HUES6 (cell line): ENCODE data around the gene TP53BP2.

Source experiments
- H3K27ac ChIP-seq: 2 replicates; pipeline ENCODE4 v1.7.0; 2013; ENCODE audit warnings: low read depth, mild to moderate bottlenecking, low read length, inconsistent platforms
- H3K27me3 ChIP-seq: 2 replicates; pipeline ENCODE4 v1.6.1; 2013; ENCODE audit warnings: low read length; ENCODE audit not compliant: control insufficient read depth, insufficient read depth
- H3K36me3 ChIP-seq: 2 replicates; pipeline ENCODE4 v1.6.1; 2013; ENCODE audit warnings: low read length; ENCODE audit not compliant: control insufficient read depth, insufficient read depth
- H3K4me1 ChIP-seq: 2 replicates; pipeline ENCODE4 v1.6.1; 2013; ENCODE audit warnings: low read length; ENCODE audit not compliant: control insufficient read depth, insufficient read depth
- H3K4me3 ChIP-seq: 2 replicates; pipeline ENCODE4 v1.5.1; 2013; ENCODE audit warnings: low read depth, low read length
- H3K9ac ChIP-seq: one replicate; pipeline ENCODE4 v1.6.1; 2013; ENCODE audit warnings: mild to moderate bottlenecking, low read length
- H3K9me3 ChIP-seq: 2 replicates; pipeline ENCODE4 v1.6.1; 2013; ENCODE audit warnings: low read depth, low read length; ENCODE audit not compliant: control insufficient read depth, insufficient read depth

TP53BP2 gene

DNA sequence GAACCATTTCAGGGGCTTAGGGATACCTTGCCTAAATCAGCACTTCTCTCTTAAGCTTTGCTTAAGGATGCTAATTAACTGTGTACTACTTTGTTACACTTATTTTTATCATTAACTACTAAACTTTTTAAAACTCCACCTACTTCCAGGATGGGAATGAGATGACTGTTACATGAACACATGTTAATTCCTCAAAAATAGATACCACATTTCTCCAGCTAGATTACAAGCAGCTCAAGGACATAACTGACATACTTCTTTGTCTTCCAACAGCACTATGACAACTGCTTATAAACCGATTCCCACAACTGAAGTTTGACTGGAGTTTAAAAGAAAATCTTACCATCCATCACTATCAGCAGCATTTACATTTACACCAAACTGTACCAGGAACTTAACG is 53.7 kb downstream of the TP53BP2 start:
- no peak overlapping the region for H3K27ac ChIP-seq
- H3K9me3 ChIP-seq, result no peaks in the 10 kb centered on the region
- H3K36me3 ChIP-seq, result peaks cover 62% of the 10 kb centered on the region
- H3K4me3 ChIP-seq, result no peak overlapping the region
- no peaks in the 10 kb centered on the region for H3K4me1 ChIP-seq
- H3K27me3 ChIP-seq, result no peaks in the 10 kb centered on the region
- no peak overlapping the region for H3K9ac ChIP-seq

DNA sequence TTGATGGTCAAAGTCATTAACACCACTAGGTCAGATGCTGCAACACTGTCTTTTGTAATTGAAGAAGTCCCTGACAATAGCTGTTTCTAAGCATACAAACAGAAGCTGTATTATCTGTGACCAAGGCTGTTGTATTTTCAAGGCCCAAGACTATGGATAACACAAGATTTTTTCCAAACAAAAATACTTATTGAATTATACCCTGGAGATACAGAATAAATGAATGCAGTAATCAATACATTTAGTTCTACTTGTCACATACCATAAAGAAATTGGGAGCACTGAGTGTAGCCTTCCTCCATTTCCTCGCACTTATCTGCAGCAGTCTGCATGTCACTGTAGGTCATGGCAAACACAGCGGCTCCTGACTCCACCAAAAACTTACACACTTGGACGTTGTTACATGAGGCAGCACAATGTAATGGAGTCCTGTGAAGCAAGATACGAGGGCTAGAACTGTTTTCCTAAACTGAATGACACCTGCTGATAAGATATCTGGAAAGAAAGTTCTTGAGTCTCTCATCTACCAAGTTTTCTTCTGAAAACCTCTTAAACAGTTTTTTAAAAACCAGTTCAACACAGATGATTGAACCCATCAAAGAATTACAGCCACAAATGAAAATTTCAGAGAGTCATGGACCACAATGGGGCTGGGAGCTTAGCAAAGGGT is 56.9 kb downstream of the TP53BP2 start:
- H3K9me3 ChIP-seq, result no peaks in the 10 kb centered on the region
- H3K36me3 ChIP-seq, result peaks cover 60% of the 10 kb centered on the region
- no peak overlapping the region for H3K27ac ChIP-seq
- no peaks in the 10 kb centered on the region for H3K27me3 ChIP-seq
- no peaks in the 10 kb centered on the region for H3K4me1 ChIP-seq
- no peak overlapping the region for H3K4me3 ChIP-seq
- H3K9ac ChIP-seq, result no peak overlapping the region

DNA sequence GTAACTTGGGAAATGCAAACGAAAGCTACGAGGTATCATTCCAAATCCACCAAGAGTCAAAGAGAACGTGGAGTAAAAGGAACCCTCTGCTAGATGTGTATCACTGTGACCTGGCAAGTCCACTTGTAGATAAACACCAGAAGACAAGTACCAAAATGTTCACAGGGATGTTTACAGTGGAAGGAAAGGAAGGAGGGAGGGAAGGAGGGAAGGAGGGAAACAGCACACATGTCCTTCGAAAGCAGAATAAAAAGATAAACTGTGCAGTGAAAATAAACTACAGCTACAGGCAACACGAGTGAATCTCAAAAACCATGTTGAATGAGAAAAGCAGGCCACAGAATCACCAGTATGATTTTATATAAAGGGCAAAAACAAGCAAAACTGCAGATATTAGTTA is 59.9 kb downstream of the TP53BP2 start:
- Histone ChIP-seq H3K9ac (no peak overlapping the region), H3K27me3 (no peaks in the 10 kb centered on the region), H3K9me3 (no peaks in the 10 kb centered on the region), H3K4me1 (no peaks in the 10 kb centered on the region), H3K4me3 (no peak overlapping the region), H3K27ac (no peak overlapping the region), H3K36me3 (peaks cover 55% of the 10 kb centered on the region)

DNA sequence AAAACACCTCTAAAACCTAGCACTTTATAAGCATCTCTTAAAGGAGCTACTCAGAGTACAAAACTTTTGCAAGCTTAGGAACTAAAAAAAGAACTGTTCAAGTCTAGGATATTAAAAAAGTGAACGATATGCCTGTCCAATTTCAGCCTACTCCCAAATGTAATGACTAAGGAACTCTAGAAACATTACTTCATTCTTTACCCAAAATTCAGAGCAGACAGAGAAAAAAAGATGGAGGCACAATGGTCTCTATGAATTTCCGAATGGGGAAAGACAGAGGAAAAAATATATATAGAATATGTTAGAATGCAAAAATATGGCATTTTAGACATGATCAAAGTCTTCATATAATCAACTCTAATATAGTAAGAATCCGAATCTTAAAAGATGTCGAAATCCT is 61.2 kb downstream of the TP53BP2 start:
- no peaks in the 10 kb centered on the region for H3K27me3 ChIP-seq
- H3K4me1 ChIP-seq, result no peaks in the 10 kb centered on the region
- no peak overlapping the region for H3K4me3 ChIP-seq
- H3K9ac ChIP-seq, result no peak overlapping the region
- no peaks in the 10 kb centered on the region for H3K9me3 ChIP-seq
- no peak overlapping the region for H3K27ac ChIP-seq
- peaks cover 67% of the 10 kb centered on the region for H3K36me3 ChIP-seq

DNA sequence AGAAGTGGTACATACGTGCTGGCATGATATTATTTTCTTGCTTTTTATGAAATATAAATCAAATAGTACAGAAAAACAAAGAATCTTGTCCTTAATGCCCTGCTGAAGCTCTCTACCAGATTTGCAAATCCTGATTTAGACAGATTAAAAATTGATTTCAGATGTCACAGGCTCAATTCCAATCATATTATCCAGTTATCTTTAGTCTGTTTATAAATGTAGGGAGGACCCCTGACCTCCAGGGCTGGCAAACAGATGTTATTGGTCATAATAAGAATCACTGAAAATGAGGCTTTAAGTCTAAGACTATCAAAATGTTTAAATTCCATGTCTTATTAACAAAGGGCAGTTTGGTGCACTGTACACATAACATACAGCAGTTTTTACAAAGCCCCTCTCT is 62.1 kb downstream of the TP53BP2 start:
- H3K9me3 ChIP-seq, result no peaks in the 10 kb centered on the region
- no peak overlapping the region for H3K9ac ChIP-seq
- H3K36me3 ChIP-seq, result peaks cover 69% of the 10 kb centered on the region
- no peak overlapping the region for H3K27ac ChIP-seq
- no peaks in the 10 kb centered on the region for H3K4me1 ChIP-seq
- H3K4me3 ChIP-seq, result no peak overlapping the region
- H3K27me3 ChIP-seq, result no peaks in the 10 kb centered on the region

DNA sequence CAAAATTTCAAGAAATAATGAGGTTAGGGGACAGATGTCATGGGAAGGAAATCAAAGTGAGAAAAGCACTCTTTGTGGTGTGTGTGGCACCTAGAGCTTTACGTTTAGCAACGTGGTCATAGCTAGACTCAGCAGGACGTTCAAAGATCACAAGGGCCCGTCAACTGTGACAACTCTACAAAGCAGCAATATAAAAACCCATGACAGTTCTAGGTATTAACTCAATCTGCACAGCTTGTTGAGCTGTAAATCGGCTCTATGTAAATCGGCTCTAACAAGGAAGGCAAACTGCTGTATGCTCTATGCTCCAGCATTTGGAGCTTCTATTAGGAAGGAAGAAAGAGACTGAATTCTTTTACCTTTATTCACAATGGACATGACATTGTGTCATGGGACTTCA is 64.8 kb downstream of the TP53BP2 start:
- Histone ChIP-seq H3K36me3 (peaks cover 77% of the 10 kb centered on the region), H3K27me3 (no peaks in the 10 kb centered on the region), H3K4me1 (peaks cover 7% of the 10 kb centered on the region; the same call in 1 of the 2 replicates), H3K9ac (no peak overlapping the region), H3K4me3 (no peak overlapping the region), H3K27ac (no peak overlapping the region), H3K9me3 (no peaks in the 10 kb centered on the region)

DNA sequence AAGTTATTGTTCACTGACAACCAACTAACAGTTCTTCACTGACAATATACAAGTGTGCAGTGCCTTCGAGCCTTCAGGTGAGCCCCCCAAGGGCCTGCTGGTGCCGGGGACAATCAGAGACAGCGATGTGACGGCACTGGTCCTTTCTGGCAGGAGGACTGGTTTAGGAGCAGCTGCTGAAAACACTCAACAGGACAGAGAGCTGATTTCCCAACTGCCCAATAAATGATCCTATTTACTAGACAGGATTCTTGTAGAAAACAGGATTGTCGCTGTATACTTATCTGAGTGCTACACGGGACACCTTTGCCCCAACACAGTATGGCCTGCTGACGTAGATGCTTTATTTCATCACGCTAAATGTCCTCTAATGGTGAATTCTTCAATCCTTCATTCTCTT is 65.4 kb downstream of the TP53BP2 start:
- Histone ChIP-seq H3K27me3 (no peaks in the 10 kb centered on the region), H3K9ac (no peak overlapping the region), H3K36me3 (peaks cover 79% of the 10 kb centered on the region), H3K9me3 (no peaks in the 10 kb centered on the region), H3K4me1 (peaks cover 7% of the 10 kb centered on the region; the same call in 1 of the 2 replicates), H3K27ac (no peak overlapping the region), H3K4me3 (no peak overlapping the region)

DNA sequence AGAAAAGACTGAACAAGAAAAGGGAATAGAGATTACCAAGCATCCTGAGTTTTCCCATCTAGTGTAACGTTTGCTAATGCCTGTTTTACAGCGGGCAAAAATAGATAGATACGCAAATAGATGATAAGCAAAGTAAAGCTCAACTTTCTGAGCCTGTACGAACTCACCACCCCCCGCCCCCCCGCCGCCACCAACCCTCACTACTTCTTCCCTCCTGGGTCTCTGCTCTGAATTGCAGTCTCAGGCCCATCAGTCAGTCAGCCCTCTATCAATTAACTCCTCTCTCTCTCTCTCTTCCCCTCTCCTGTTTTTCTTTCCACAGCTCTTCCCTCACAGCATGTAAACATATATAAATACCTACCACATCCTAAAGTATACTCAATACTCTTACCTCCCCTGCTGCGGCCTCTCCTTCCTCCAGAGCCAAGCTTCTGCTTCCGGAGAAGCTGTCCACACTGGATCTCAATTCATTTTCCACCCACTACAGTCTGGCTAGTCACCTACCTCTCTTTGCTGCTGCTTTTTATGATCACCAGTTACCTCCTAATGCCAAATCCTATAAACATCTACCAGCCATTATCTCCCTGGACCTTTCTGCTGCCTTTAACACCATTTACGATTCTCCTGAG is 68.8 kb downstream of the TP53BP2 start:
- H3K36me3 ChIP-seq, result peaks cover 80% of the 10 kb centered on the region
- peaks cover 18% of the 10 kb centered on the region for H3K4me1 ChIP-seq
- no peak overlapping the region for H3K4me3 ChIP-seq
- no peak overlapping the region for H3K9ac ChIP-seq
- H3K27ac ChIP-seq, result no peak overlapping the region
- no peaks in the 10 kb centered on the region for H3K27me3 ChIP-seq
- no peaks in the 10 kb centered on the region for H3K9me3 ChIP-seq

DNA sequence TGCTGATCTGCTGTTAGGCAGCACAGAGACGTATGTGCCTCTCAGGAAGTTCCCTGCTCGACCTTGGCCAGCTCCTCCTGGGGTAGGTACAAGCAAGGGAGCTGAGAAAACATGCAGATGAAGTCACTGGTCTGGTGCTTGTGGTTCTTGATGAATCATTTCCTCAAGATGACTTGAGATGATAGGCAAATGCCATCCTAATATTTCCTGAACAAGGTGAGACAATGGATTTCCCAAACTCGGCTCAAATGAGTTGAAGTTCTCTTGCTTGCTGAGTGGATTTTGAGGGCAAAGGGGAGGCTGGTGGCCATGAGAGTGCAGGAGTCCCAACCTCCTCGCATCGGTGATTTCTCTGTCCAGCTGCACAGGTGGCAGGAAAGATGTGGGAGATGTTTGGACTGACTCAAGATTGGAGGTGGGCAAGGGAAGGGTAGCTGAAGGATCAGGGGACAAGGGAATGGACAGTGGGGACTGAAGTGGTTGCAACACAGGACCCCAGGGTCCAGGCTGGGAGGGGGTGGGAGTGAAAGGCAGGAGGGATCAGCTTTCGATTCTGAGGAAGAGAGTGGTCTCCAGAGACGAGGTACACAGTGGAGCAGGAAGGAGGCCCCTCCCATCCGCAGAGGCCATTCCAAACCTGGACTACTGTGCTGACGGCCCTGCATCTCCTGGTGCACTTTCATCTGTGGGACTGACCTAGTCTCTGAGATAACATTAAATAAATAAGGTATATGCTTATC is 69.5 kb downstream of the TP53BP2 start:
- Histone ChIP-seq H3K4me1 (peaks cover 25% of the 10 kb centered on the region), H3K4me3 (no peak overlapping the region), H3K9ac (no peak overlapping the region), H3K36me3 (peaks cover 85% of the 10 kb centered on the region), H3K9me3 (no peaks in the 10 kb centered on the region), H3K27ac (no peak overlapping the region), H3K27me3 (no peaks in the 10 kb centered on the region)

DNA sequence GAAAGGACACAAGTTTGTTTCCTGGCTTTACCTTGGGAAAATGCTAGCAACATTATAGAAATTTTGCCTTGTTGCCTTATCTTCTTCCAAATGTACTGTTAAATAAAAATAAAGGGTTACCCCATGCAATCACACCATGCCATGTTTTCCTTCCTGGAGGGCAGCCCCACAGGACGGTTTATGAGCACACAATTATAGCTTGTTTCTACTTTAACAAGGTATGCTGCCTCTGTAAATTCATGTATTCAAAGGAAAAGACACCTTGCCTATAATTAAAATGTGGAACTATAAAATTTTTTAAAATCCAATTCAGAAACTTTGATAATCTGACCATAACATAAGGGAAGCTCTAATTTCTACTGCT is 70.1 kb downstream of the TP53BP2 start:
- H3K4me3 ChIP-seq, result no peak overlapping the region
- H3K27me3 ChIP-seq, result no peaks in the 10 kb centered on the region
- no peak overlapping the region for H3K9ac ChIP-seq
- no peak overlapping the region for H3K27ac ChIP-seq
- no peaks in the 10 kb centered on the region for H3K9me3 ChIP-seq
- H3K4me1 ChIP-seq, result peaks cover 30% of the 10 kb centered on the region
- peaks cover 86% of the 10 kb centered on the region for H3K36me3 ChIP-seq

DNA sequence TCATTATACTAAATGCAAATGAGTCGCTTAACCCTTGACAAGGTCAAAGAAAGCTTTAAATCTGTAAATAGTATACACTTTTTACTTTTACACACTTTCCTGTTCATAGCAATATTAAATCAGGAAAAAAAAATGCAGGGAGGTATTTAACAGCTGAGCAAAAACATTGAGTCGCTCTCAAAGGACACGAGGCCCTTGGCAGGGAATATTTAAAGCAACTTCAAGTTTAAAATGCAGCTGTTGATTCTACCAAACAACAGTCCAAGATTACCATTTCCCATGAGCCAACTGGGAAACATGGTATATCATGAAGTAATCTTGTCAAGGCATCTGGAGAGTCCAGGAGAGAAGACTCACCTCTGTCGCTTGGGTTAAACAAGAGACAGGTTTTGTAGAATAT is 70.7 kb downstream of the TP53BP2 start:
- H3K9me3 ChIP-seq, result no peaks in the 10 kb centered on the region
- H3K4me1 ChIP-seq, result peaks cover 30% of the 10 kb centered on the region
- H3K9ac ChIP-seq, result no peak overlapping the region
- H3K4me3 ChIP-seq, result no peak overlapping the region
- H3K27me3 ChIP-seq, result no peaks in the 10 kb centered on the region
- H3K36me3 ChIP-seq, result peaks cover 86% of the 10 kb centered on the region
- no peak overlapping the region for H3K27ac ChIP-seq
